Measurements from ENCODE around the gene APLP2. TPM values are rescaled to one million over a fixed set of nuclear protein-coding genes. Genes with fewer than 3 reads are reported as not detected.
A peak's percentile ranks its signal among the peaks of the same experiment; 100 is the strongest.
"Not testable (repeated sequence)": the region's sequence is repeated elsewhere in the genome, so short reads cannot be mapped to it uniquely, and the experiment has no call there.

Gene APLP2
- total and polyA plus RNA-seq, 5 donors from 2014 or later, result 53.3 to 86.6 (median 73.9) TPM

DNA sequence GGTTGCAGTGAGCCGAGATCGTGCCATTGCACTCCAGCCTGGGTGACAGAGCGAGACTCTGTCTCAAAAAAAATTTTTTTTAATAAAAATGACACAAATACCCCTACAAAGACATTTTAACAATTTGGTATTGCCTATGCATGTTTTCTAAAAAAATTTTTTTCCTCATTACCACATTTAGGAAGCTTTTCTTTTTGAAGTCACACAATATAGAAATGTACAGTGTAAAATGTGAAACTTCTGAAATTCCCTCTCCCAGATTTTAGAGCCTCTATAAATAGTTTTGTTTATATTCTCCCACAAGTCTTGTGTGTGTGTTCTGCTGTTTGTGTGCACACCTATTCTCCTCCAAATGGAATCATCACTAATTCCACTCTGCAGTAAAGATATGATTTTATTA lies 97.5 kb downstream of the APLP2 start:
- DNase-seq (no peak), ATAC-seq (ENCODE audit: low read depth in 2 of 2) (no peak)
- Histone ChIP-seq H3K4me1 (ENCODE audit: control insufficient read depth, insufficient read depth, low read length, poor library complexity, severe bottlenecking) (no peaks in the 10 kb centered on the region), H3K36me3 (ENCODE audit: control insufficient read depth, insufficient read depth, low read length) (no peaks in the 10 kb centered on the region), H3K4me3 (ENCODE audit: low read depth, low read length) (no peak overlapping the region), H3K9me3 (ENCODE audit: control insufficient read depth in 2 of 2, low read length in 2 of 2) (no peaks in the 10 kb centered on the region), H3K27me3 (ENCODE audit: control insufficient read depth, insufficient read depth, low read length) (peaks cover 9% of the 10 kb centered on the region), H3K27ac (ENCODE audit: insufficient read depth, low read length, poor library complexity, severe bottlenecking) (no peak overlapping the region)
- Mint-ChIP-seq H3K9me3 (peaks cover 0 to 1% (median 0%) of the 10 kb centered on the region in 7 donors), H3K27me3 (peaks cover 46% of the 10 kb centered on the region), H3K4me3 (no peak overlapping the region), H3K27ac (no peak overlapping the region), H3K36me3 (no peaks in the 10 kb centered on the region), H3K4me1 (no peaks in the 10 kb centered on the region)

GRCh38 chr11:130168105-130168504 lies 98.4 kb downstream of the APLP2 start:
- peaks cover 7% of the 10 kb centered on the region for H3K27me3 ChIP-seq (ENCODE audit: control insufficient read depth, insufficient read depth, low read length)
- H3K36me3 ChIP-seq (ENCODE audit: control insufficient read depth, insufficient read depth, low read length), result no peaks in the 10 kb centered on the region
- DNase-seq (no peak), ATAC-seq (ENCODE audit: low read depth in 2 of 2) (no peak)
- H3K4me3 ChIP-seq (ENCODE audit: low read depth, low read length), result no peak overlapping the region
- Mint-ChIP-seq H3K27ac (peak overlapping the region in 1 of 3 donors; percentile 21), H3K9me3 (peaks cover 0 to 1% (median 0%) of the 10 kb centered on the region in 7 donors), H3K27me3 (peaks cover 40% of the 10 kb centered on the region), H3K4me3 (no peak overlapping the region), H3K4me1 (no peaks in the 10 kb centered on the region), H3K36me3 (no peaks in the 10 kb centered on the region)
- H3K4me1 ChIP-seq (ENCODE audit: control insufficient read depth, insufficient read depth, low read length, poor library complexity, severe bottlenecking), result no peaks in the 10 kb centered on the region
- H3K27ac ChIP-seq (ENCODE audit: insufficient read depth, low read length, poor library complexity, severe bottlenecking), result no peak overlapping the region
- no peaks in the 10 kb centered on the region for H3K9me3 ChIP-seq (ENCODE audit: control insufficient read depth in 2 of 2, low read length in 2 of 2)

DNA sequence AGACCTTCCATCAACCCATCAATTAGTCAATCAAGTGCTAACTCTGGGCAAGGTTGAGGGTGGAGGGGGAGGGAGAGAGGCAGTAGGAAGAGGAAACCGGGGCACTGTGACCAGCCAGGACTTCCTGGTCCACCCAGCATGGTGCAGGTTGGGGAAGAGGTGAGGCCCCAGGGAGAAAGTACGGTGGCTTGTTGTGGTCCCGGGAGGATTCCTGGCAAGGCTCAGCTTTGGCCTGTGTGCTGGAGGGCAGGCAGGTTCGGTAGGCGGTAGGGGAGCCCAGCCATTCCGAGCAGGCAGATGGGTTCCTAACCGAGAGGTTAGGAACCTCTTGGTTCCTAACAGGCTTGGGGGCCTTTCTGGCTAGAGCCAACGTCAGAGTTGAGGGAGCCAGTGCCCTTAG lies 100.7 kb downstream of the APLP2 start:
- Histone ChIP-seq H3K27ac (ENCODE audit: insufficient read depth, low read length, poor library complexity, severe bottlenecking) (no peak overlapping the region), H3K9me3 (ENCODE audit: control insufficient read depth in 2 of 2, low read length in 2 of 2) (no peaks in the 10 kb centered on the region), H3K36me3 (ENCODE audit: control insufficient read depth, insufficient read depth, low read length) (no peaks in the 10 kb centered on the region), H3K4me1 (ENCODE audit: control insufficient read depth, insufficient read depth, low read length, poor library complexity, severe bottlenecking) (no peaks in the 10 kb centered on the region), H3K27me3 (ENCODE audit: control insufficient read depth, insufficient read depth, low read length) (peaks cover 7% of the 10 kb centered on the region), H3K4me3 (ENCODE audit: low read depth, low read length) (no peak overlapping the region)
- DNase-seq, result no peak
- Mint-ChIP-seq H3K36me3 (no peaks in the 10 kb centered on the region), H3K27ac (no peak overlapping the region), H3K4me3 (no peak overlapping the region), H3K27me3 (peaks cover 31% of the 10 kb centered on the region), H3K9me3 (peaks cover 0 to 6% (median 0%) of the 10 kb centered on the region in 7 donors), H3K4me1 (no peaks in the 10 kb centered on the region)
- no peak for ATAC-seq (ENCODE audit: low read depth in 2 of 2)

GRCh38 chr11:130171534-130171933 lies 101.8 kb downstream of the APLP2 start:
- peaks cover 22% of the 10 kb centered on the region for H3K27me3 Mint-ChIP-seq
- H3K4me3 ChIP-seq (ENCODE audit: low read depth, low read length), result no peak overlapping the region
- H3K27ac ChIP-seq (ENCODE audit: insufficient read depth, low read length, poor library complexity, severe bottlenecking), result no peak overlapping the region
- no peaks in the 10 kb centered on the region for H3K9me3 ChIP-seq (ENCODE audit: control insufficient read depth in 2 of 2, low read length in 2 of 2)
- ATAC-seq (ENCODE audit: low read depth in 2 of 2) (no peak), DNase-seq (no peak)
- H3K9me3 Mint-ChIP-seq, result peaks cover 0 to 6% (median 0%) of the 10 kb centered on the region in 7 donors
- H3K27me3 ChIP-seq (ENCODE audit: control insufficient read depth, insufficient read depth, low read length), result peaks cover 3% of the 10 kb centered on the region
- H3K36me3 Mint-ChIP-seq, result no peaks in the 10 kb centered on the region
- H3K27ac Mint-ChIP-seq, result no peak overlapping the region
- no peaks in the 10 kb centered on the region for H3K36me3 ChIP-seq (ENCODE audit: control insufficient read depth, insufficient read depth, low read length)
- H3K4me3 Mint-ChIP-seq, result no peak overlapping the region
- H3K4me1 ChIP-seq (ENCODE audit: control insufficient read depth, insufficient read depth, low read length, poor library complexity, severe bottlenecking), result no peaks in the 10 kb centered on the region
- H3K4me1 Mint-ChIP-seq, result no peaks in the 10 kb centered on the region

GRCh38 chr11:130172001-130172400 lies 102.3 kb downstream of the APLP2 start:
- not testable (repeated sequence) for H3K36me3 Mint-ChIP-seq

GRCh38 chr11:130174642-130175041 lies 104.9 kb downstream of the APLP2 start:
- Histone ChIP-seq H3K27ac (ENCODE audit: insufficient read depth, low read length, poor library complexity, severe bottlenecking) (no peak overlapping the region), H3K36me3 (ENCODE audit: control insufficient read depth, insufficient read depth, low read length) (no peaks in the 10 kb centered on the region), H3K27me3 (ENCODE audit: control insufficient read depth, insufficient read depth, low read length) (no peaks in the 10 kb centered on the region), H3K4me1 (ENCODE audit: control insufficient read depth, insufficient read depth, low read length, poor library complexity, severe bottlenecking) (no peaks in the 10 kb centered on the region), H3K9me3 (ENCODE audit: control insufficient read depth in 2 of 2, low read length in 2 of 2) (no peaks in the 10 kb centered on the region), H3K4me3 (ENCODE audit: low read depth, low read length) (no peak overlapping the region)
- no peaks in the 10 kb centered on the region for H3K36me3 Mint-ChIP-seq
- ATAC-seq (ENCODE audit: low read depth in 2 of 2), result no peak
- no peak for DNase-seq
- H3K4me3 Mint-ChIP-seq, result no peak overlapping the region
- no peaks in the 10 kb centered on the region for H3K4me1 Mint-ChIP-seq
- H3K27me3 Mint-ChIP-seq, result peaks cover 10% of the 10 kb centered on the region
- H3K9me3 Mint-ChIP-seq, result peaks cover 0 to 6% (median 0%) of the 10 kb centered on the region in 7 donors
- peak overlapping the region in 1 of 3 donors; percentile 41 for H3K27ac Mint-ChIP-seq

More at GRCh38 chr11:130172001-130172400, 102.3 kb downstream of the APLP2 start:
- ATAC-seq (ENCODE audit: low read depth in 2 of 2); H3K36me3 ChIP-seq (ENCODE audit: control insufficient read depth, insufficient read depth, low read length); H3K4me1 ChIP-seq (ENCODE audit: control insufficient read depth, insufficient read depth, low read length, poor library complexity, severe bottlenecking); H3K9me3 Mint-ChIP-seq; H3K27ac Mint-ChIP-seq; H3K4me1 Mint-ChIP-seq; H3K4me3 Mint-ChIP-seq; H3K9me3 ChIP-seq (ENCODE audit: control insufficient read depth in 2 of 2, low read length in 2 of 2); H3K27me3 ChIP-seq (ENCODE audit: control insufficient read depth, insufficient read depth, low read length); H3K27ac ChIP-seq (ENCODE audit: insufficient read depth, low read length, poor library complexity, severe bottlenecking); DNase-seq; H3K4me3 ChIP-seq (ENCODE audit: low read depth, low read length): not testable (repeated sequence)
- peaks cover 22% of the 10 kb centered on the region for H3K27me3 Mint-ChIP-seq

- peaks cover 0 to 6% (median 0%) of the 10 kb centered on the region in 7 donors for H3K9me3 Mint-ChIP-seq
- H3K36me3 Mint-ChIP-seq, result no peaks in the 10 kb centered on the region
- no peak for ATAC-seq (ENCODE audit: low read depth in 2 of 2)
- H3K27me3 ChIP-seq (ENCODE audit: control insufficient read depth, insufficient read depth, low read length), result no peaks in the 10 kb centered on the region
- H3K4me1 Mint-ChIP-seq, result no peaks in the 10 kb centered on the region
- no peak overlapping the region for H3K27ac Mint-ChIP-seq
- H3K27me3 Mint-ChIP-seq, result peaks cover 7% of the 10 kb centered on the region
- DNase-seq, result no peak
- H3K9me3 ChIP-seq (ENCODE audit: control insufficient read depth in 2 of 2, low read length in 2 of 2), result no peaks in the 10 kb centered on the region
- H3K27ac ChIP-seq (ENCODE audit: insufficient read depth, low read length, poor library complexity, severe bottlenecking), result no peak overlapping the region
- H3K4me3 Mint-ChIP-seq, result no peak overlapping the region
- no peaks in the 10 kb centered on the region for H3K36me3 ChIP-seq (ENCODE audit: control insufficient read depth, insufficient read depth, low read length)
- H3K4me3 ChIP-seq (ENCODE audit: low read depth, low read length), result no peak overlapping the region
- no peaks in the 10 kb centered on the region for H3K4me1 ChIP-seq (ENCODE audit: control insufficient read depth, insufficient read depth, low read length, poor library complexity, severe bottlenecking)
Measured at GRCh38 chr11:130175898-130176297, 106.2 kb downstream of the APLP2 start.

DNA sequence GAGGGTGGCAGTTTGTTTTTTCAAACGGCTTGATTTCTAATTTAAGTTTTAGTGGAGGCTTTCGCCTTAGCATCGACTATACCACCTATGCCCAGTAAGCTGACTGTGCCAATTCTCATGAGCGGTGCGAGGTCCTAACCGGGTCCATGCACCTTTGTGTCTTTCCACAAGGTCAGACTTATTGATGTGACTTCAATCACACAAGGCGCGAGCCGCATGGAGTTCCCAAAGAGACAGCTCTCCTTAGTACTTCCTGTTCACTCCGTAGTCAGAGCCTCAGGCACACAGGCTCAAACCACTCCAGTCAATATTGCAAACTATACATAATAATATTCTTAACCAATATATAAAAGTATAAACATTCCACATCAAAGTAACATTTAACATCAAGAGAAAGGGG lies 108.1 kb downstream of the APLP2 start:
- H3K27ac Mint-ChIP-seq, result no peak overlapping the region
- no peaks in the 10 kb centered on the region for H3K27me3 Mint-ChIP-seq
- H3K36me3 Mint-ChIP-seq, result no peaks in the 10 kb centered on the region
- H3K27ac ChIP-seq (ENCODE audit: insufficient read depth, low read length, poor library complexity, severe bottlenecking), result no peak overlapping the region
- H3K4me3 ChIP-seq (ENCODE audit: low read depth, low read length), result no peak overlapping the region
- H3K27me3 ChIP-seq (ENCODE audit: control insufficient read depth, insufficient read depth, low read length), result no peaks in the 10 kb centered on the region
- no peaks in the 10 kb centered on the region for H3K4me1 ChIP-seq (ENCODE audit: control insufficient read depth, insufficient read depth, low read length, poor library complexity, severe bottlenecking)
- DNase-seq (no peak), ATAC-seq (ENCODE audit: low read depth in 2 of 2) (no peak)
- H3K36me3 ChIP-seq (ENCODE audit: control insufficient read depth, insufficient read depth, low read length), result no peaks in the 10 kb centered on the region
- no peaks in the 10 kb centered on the region for H3K4me1 Mint-ChIP-seq
- no peaks in the 10 kb centered on the region for H3K9me3 ChIP-seq (ENCODE audit: control insufficient read depth in 2 of 2, low read length in 2 of 2)
- no peak overlapping the region for H3K4me3 Mint-ChIP-seq
- H3K9me3 Mint-ChIP-seq, result peaks cover 0 to 5% (median 0%) of the 10 kb centered on the region in 7 donors

Measured in CD4-positive, CD25-positive, alpha-beta regulatory T cell (primary cell).